Inflammatory macrophage treated with lipopolysaccharide for 1 hour (primary cell): Measurements from ENCODE around the gene DCAF4L1.
A peak's percentile ranks its signal among the peaks of the same experiment; 100 is the strongest.

Source experiments
- DNase-seq, 2 donors: peaks; one replicate each; pipeline ENCODE4 v3.0.0-alpha.2; 2020 to 2022

DCAF4L1 gene, protein sequence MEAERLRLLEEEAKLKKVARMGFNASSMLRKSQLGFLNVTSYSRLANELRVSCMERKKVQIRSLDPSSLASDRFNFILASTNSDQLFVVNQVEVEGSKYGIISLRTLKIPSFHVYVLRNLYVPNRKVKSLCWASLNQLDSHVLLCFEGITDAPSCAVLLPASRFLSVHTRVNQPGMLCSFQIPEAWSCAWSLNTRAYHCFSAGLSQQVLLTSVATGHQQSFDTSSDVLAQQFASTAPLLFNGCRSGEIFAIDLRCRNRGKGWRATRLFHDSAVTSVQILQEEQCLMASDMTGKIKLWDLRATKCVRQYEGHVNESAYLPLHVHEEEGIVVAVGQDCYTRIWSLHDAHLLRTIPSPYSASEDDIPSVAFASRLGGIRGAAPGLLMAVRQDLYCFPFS

DNA sequence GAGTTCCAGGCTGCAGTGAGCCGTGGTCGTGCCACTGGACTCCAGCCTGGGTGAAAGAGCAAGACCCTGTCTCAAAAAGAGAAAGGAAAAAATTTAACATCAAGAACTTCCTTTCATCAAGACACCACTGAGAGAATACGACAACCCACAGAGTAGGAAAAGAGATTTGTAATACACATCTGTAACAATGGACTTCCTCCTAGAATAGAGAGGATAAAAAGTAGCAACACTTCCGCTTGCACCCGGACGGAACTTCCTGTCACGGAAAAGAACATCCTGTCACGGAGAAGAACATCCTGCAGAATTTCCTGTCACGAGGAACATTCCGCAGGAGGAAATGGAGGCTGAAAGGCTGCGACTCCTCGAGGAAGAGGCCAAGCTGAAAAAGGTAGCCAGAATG is at the start of gene DCAF4L1:
Gene DCAF4L1 (plus strand): TSS at position 301 of the 400 bp plus-strand sequence. CDS start 37 bp downstream, at position 338.
- DNase-seq: no peak

DNA sequence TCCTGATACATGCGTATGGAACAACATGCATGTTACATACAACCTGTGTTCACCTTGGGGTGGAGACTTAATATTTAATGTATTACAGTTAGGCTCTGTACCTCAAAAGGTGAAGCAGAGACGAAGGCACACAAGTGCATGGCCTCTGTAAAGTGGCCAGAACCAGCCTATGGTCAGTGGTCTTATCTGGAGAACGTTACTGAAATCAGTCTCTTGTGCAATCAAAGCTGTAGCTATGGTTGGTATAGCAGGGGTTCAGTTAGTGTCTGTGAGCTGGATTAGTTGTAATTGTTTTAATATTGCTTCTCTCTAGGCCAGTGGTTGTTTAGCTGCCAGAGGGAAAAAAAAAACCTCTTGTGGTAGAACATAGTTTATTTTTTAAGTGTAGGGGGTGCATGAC is 48.6 kb upstream of the DCAF4L1 start:
- DNase-seq: no peak

DNA sequence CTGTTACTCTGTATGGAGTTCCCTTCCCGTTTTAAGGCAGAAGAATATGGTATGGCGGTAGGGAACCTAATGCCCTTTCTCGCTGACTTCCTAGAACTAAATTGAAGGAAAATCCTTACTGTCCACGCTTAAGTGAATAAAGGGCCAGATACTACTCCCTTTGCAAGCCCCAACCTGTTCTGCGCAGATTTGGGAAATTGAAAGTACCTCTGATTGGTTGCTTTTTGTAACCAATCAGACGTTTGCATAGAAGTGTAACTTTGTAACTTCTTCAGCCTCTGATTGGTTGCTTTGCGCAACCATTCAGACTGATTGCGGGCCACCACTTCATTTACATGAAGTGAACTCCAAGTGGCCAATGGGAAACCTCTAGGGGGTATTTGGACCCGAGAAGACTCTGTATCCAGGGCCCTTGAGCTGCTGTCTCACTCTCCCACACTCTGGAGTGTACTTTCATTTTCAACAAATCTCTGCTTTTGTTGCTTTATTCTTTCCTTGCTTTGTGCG is 47.5 kb upstream of the DCAF4L1 start:
- DNase-seq: peak; percentile 91 to 92

DNA sequence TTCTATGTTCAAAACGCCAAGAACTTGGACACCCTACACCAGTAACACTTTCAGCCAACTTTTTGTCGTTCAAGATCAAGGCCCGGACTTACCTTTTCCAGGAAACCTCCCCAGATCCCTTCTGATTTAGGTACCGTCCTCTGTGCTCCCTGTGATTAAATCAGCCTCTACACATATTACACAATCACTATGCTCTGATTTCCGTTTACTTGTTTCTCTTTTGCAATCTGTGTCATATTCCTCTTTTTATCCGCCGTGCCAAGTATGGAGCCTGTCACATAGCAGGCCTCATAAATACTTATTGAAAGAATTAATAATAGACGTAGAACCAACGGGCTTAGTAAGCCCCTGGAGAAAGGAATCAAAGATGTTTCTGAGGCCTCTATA is 47.0 kb upstream of the DCAF4L1 start:
- peak; percentile 84 to 86 for DNase-seq

DNA sequence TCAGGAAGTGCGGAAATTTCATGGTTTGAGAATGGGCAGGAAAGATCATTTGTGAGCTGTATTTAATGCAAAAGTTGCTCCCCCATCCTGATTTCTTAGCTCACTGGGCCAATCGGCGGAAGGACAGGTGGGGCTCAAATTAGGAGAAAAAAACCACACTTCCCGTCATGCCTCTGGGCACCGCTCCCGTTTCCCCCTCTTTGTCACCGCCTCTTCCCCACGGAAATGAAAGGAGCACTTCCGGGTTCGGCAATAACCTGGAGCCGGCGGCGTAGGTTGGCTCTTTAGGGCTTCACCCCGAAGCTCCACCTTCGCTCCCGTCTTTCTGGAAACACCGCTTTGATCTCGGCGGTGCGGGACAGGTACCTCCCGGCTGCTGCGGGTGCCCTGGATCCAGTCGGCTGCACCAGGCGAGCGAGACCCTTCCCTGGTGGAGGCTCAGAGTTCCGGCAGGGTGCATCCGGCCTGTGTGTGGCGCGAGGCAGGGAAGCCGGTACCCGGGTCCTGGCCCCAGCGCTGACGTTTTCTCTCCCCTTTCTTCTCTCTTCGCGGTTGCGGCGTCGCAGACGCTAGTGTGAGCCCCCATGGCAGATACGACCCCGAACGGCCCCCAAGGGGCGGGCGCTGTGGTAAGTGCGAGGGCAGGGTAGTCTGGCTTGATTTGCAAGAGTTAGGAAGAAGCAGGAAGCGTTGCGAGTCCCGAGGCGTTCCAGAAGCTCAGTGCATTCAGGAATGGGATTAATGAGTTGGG is 46.5 kb upstream of the DCAF4L1 start, which contains the start of gene TMEM33:
Gene TMEM33 (plus strand): TSS at position 529 of the 751 bp plus-strand sequence. CDS start 56 bp downstream, at position 585.
- peak; percentile 87 to 90 for DNase-seq

DNA sequence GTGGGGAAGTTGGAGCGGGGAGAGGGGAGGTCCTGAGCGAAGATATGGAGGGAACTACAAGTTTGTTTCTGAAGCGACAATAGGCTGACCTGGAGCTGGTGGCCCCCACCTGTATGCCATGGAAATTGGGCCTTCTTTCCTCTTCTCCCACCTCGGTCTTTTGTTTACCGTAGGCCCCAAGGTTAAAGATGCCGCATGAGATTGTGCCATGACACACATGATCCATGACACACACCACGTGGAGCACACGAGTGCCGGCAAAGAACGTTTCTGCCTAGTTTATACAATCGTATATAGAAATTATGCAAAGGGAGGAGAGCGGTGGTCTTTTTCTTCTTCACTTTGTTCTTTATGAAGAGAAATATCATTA is 45.9 kb upstream of the DCAF4L1 start:
- DNase-seq: peak; percentile 38 to 51

DNA sequence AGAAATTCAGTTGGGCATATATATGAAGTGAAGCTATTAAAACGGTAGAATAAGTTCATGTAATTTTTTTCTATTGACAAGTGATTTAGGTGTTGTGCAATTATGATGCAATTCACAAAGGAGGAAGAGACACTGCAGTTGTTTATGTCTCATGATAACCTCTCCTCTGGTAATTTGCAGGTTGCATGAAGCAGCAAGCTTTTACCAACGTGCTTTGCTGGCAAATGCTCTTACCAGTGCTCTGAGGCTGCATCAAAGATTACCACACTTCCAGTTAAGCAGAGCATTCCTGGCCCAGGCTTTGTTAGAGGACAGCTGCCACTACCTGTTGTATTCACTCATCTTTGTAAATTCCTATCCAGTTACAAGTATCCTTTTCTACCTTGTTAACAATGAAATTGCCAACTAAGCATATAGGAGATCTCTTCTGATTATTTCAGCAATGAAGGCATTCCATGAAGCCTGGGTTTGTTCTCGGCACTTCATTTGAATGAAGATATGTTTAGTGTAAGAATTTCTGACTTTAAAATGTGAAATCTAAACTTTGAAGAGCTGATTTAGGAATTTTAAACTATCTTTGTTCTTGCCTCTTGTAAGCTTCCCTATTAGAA is 42.4 kb upstream of the DCAF4L1 start:
- peak; percentile 77 to 80 for DNase-seq

DNA sequence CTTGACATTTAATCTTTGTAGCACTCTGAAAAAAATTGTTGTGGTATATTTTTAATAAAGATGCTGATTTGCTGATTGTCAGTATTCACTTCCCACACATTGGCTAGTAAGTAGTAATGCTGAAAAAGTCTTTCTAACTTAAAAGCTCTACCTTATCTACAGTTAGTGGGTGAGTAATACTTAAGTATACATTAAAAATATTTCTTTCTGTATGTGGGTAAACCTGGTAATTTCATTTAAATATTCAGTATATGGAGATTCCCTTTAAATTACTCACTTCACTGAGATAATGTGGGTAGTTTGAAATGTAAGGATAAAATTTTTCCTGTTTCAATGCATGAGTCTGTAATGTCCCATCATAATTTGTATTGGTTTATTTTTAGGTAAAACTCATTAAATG is 40.7 kb upstream of the DCAF4L1 start:
- DNase-seq: no peak

DNA sequence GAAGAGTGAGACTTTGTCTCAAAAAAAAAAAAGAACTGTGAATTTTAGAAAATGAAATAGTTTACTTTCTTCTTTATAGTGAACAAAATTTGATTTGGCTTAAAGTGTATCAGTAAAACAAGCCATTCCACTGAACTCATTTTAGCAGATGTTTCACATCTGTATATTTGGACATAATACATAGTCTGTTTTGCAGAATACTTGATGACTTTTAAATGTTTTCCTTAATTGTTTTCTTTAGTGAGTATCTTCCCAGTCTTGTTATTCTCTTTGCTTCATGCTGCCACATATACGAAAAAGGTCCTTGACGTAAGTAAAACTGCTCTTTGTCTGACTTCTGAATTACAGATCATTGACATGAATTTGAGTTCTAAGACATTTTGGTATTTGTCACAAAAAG is 38.0 kb upstream of the DCAF4L1 start:
- DNase-seq: no peak

DNA sequence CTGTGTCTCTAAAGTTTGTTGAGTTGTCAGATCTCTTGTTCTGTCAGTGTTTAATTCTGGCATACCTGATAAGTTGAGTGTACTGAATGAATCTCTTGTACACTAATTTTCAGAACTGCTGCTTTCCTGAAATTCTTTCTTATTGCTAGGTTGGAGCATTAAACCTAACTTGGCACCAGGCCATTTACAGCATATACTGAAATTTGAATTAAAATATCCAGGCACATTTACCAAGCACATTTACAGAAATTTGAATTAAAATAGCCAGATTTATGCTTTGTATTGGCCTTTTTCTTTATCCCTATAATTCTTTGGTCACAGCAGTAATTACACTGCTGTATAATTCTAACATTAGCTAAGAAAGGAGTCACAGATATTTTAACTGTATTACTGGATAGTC is 37.5 kb upstream of the DCAF4L1 start:
- DNase-seq: no peak

DNA sequence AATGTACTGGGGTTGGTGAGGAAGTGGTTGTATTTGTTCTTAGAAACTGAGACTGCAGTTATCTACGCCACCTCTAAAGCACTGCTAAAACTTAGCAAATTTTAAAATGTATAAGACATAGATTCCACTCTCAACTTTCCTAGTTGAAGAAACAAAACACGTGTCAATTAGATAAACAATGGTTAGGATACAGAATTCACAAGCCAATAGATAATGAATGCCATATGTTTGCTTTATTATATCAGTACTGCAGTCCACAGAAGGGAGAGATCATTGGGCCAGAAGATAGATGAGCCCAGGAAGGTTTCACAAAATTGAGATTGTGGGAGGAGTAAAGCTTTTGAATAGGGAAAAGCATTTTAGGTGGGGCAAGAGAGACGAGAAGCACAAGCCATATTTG is 32.0 kb upstream of the DCAF4L1 start:
- no peak for DNase-seq

DNA sequence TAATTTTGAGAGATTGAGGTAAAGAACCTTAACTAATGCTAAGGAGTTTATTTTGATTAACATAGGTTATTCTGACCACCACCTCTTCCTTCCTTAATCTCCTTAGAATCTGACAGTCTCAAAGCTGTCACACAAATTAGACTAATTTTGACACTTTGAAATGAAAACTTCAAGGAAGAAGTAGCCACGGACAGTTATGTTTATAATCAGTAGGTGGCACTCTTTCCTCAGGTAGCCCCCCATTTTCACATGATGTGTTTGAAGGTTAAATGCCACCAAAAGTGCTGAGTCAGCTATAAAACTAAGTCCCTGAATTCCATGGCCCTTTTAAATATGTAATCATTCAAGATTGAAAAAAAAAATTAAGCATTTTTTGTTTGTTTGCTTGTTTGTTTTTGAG is 23.9 kb upstream of the DCAF4L1 start:
- peak in 1 of 2 donors; percentile 28 for DNase-seq

DNA sequence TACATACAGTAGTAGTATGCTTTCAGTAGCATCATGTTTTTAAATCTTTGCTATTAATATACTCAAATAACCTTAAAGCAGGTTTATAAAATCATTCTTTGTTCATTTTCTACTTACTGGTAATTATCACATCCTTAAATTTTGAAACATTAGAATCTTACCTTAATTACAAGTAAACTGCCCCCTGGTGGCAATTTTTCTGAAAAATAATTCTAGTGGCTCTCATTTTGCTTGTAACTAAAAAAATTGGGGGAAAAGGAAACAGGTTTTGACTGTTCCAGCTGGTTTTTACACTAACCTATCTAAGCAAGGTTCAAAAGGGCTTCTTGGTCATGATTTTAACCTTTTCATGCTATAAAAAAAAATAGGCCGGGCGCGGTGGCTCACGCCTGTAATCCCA is 18.5 kb upstream of the DCAF4L1 start:
- peak in 1 of 2 donors; percentile 76 for DNase-seq

DNA sequence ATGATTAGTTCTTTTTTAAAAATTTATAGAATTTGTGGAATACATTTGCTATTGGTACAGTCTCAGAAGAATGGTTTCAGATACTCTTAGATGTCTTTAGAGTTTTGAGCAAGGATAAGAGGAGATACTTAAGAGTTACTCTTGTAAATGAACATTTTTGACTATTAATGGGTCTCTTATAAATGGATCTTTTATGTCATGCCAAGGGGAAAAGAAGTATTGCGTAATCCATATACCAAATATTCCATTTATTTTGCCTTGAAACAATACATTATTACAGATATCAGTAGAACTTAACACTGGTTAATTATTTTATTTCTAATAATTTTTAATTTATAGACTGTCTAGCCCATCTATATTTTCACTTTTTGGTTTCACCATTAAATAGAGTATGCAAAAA is 17.2 kb upstream of the DCAF4L1 start:
- DNase-seq: no peak

DNA sequence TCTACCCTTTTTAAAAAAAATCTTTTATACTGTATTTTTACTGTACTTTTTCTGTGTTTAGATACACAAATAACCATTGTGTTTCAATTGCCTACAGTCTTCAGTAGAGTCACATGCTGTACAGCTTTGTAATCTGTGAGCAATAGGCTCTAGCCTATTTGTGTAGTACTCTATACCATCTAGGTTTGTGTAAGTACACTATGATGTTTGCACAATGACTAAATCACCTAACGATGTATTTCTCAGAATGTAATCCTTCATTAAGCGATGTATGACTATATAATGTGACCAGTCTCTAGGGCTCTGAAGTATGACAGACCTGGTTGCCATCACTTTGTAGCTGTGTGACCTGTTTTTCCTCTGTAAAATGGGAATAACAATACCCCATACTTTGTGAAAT is 14.2 kb upstream of the DCAF4L1 start:
- no peak for DNase-seq

DNA sequence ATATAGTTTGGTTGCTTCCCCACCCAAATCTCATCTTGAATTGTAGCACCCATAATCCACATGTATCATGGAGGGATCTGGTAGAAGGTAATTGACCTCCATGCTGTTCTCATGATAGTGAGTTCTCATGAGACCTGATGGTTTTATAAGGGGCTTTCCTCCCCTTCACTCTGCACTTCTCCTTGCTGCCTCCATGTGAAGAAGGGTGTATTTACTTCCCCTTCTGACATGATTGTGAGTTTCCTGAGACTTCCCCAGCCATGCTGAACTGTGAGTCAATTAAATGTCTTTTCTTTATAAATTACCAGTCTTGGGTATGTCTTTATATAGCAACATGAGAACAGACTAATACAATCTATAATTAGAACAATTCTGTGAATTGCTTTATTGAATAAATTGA is 11.9 kb upstream of the DCAF4L1 start:
- DNase-seq: peak; percentile 55 to 76

DNA sequence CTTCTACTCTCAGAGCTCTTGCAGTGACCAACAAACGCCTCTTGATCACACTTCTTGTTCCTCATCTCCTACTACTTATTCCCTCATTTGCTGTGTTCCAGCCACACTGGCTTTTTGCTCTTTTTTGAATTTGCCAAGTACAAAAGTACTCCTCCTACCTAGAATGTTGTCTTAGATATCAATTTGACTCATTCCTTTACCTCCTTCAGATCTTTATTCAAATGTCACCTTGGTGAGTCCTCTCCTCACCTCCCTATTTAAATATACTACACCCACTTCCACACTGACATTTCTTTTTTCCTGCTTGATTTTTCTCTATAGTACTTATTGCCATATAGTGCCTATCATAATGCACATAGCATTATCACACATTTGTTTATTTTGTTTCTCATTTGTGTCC is 6.2 kb upstream of the DCAF4L1 start:
- DNase-seq: no peak

DNA sequence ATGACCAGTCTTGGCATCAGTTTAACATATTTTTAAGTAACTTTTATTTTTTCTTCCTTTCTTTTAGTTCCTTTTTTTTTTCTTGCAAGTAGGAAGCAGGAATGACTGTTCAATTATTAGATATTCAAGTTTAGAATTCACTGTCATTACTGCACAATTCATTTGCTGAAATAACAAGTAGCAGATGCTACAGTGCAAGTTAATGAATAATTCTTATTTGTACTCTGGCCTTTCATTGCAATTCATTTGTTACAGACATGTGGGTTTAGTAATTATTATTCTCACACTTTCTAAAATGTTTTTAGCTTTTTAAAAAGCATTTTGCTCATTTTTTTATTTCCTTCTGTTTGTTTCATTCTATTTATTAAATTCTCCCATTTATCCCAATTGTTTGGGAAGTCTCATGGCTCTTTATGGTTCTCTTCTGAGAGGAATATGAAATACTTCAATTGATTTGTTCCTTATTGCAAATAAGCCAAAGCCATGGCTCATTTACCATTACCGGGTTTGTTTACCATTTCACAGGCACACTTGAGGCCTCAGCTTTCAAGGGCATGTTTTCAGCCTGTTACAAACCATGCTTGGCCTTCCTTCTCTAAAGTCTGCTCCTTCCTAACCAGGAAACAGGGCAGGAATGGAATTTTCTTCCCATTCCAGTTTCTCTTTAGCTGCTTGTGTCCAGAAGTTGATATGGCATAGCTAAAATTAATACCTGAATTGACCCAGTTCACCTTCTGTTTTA is 4.6 kb upstream of the DCAF4L1 start:
- no peak for DNase-seq

DNA sequence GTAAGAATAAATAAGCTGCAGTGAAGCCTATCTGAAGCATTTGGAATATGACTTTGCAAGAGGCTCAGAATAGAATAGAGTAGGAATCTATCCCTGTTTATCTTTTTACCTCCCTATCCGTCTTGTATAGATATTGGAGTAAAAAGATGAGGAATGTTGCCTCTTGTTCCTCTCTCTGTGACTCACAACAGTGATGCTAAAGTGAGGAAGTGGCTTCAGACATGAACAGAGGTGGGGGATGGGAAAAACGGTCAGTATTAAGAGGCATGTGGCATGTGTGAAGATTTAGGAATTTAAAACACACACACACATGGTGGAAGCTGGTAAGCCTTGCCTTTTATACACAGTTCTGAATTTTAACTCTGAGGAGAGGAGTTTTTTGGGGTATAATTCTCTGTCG is 3.8 kb upstream of the DCAF4L1 start:
- peak in 1 of 2 donors; percentile 47 for DNase-seq

DNA sequence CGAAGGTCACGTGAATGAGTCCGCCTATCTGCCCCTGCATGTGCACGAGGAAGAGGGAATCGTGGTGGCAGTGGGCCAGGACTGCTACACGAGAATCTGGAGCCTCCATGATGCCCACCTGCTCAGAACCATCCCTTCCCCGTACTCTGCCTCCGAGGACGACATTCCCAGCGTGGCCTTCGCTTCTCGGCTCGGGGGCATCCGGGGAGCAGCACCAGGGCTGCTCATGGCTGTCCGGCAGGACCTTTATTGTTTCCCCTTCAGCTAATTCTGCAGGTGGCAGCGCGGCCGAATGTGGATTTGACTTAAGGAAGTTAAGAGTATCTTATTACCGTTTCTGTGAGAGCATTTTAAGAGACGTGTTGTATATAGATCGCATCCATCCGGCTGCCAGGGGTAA is 1.2 kb downstream of the DCAF4L1 start:
- no peak for DNase-seq

DNA sequence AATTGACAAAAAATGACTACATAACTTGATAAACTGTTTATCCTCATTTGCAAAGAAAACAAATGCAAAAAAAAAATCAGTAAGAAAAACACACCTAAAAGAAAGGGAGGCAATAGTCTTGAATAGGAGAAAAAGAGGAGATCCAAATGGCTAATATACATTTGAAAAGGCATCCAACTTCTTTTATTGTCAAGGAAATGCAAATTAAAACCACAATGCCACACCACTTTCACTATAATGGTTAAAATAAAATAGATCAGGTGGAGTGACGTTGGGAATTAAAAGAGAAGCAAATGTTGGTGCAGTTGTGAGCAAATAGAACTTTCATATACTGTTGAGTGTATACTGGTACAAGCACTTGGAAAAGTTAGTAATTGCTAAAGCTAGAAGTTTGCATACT is 3.6 kb downstream of the DCAF4L1 start:
- DNase-seq: no peak

DNA sequence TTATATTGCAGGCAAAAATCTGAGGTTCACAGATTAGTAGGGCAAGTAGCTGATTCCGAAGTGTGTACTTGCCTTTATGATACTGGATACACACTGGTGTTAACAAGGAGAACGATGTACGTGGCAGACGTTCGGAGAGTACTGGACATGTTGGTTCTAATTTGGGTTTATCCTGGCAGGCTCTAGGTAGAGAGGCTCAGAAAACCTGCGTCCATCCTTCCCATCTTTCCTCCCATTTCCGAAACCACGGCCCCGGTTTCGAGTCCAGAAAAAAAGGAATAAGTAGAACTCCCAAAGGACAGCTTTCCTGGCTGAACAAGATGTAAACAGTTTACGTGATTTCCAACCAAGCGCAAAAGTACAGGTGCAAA is 8.4 kb downstream of the DCAF4L1 start:
- DNase-seq: no peak
